ENCODE measurements around the gene CDK11A. TPM values are rescaled to one million over a fixed set of nuclear protein-coding genes. Genes with fewer than 3 reads are reported as not detected.
"Not testable (repeated sequence)": the region's sequence is repeated elsewhere in the genome, so short reads cannot be mapped to it uniquely, and the experiment has no call there.

CDK11A gene
- total and polyA plus RNA-seq, 2 of the 8 experiments (the other 6 are each of a cell fraction or from before 2014, with no cell fraction given) = 15.0 to 45.6 TPM

GRCh38 chr1:1664318-1664717 is 59.8 kb downstream of the CDK11A start:
- H3K4ac ChIP-seq (replicated peaks; ENCODE audit: insufficient read length, low read depth, low read length); H3K27me3 ChIP-seq (replicated peaks in 1 of 4; ENCODE audit: control insufficient read depth in 3 of 4, extremely low read depth in 1 of 4, insufficient read depth in 3 of 4, low read length in 3 of 4); H3K79me1 ChIP-seq (ENCODE audit: low read depth, low read length); H3K27ac ChIP-seq (ENCODE audit: low read depth, low read length); H3K4me1 ChIP-seq (replicated peaks in 1 of 4; ENCODE audit: control insufficient read depth in 3 of 4, insufficient read depth in 4 of 4, low read length in 3 of 4); H3K56ac ChIP-seq (replicated peaks; ENCODE audit: insufficient read length, low read depth, low read length); H3K79me2 ChIP-seq (ENCODE audit: control insufficient read depth in 1 of 2, insufficient read depth in 2 of 2, low read length in 2 of 2); H3K18ac ChIP-seq (ENCODE audit: extremely low read depth, low read length); H3K4me3 ChIP-seq (ENCODE audit: extremely low read depth in 1 of 4, insufficient read depth in 2 of 4, low read depth in 3 of 4, low read length in 4 of 4); H3K14ac ChIP-seq (ENCODE audit: insufficient read length); H2AK5ac ChIP-seq (ENCODE audit: low read depth, low read length); H3K9ac ChIP-seq (replicated peaks in 1 of 4; ENCODE audit: extremely low read depth in 1 of 4, low read depth in 3 of 4, low read length in 3 of 4); H2BK15ac ChIP-seq (ENCODE audit: low read length); H3K23ac ChIP-seq (ENCODE audit: insufficient read length); FAIRE-seq; H3K9me3 ChIP-seq (ENCODE audit: insufficient read depth in 2 of 2, low read depth in 1 of 2, low read length in 1 of 2); H2BK12ac ChIP-seq (ENCODE audit: low read depth, low read length); H4K5ac ChIP-seq (ENCODE audit: insufficient read length, low read depth, low read length); H2AFZ ChIP-seq (ENCODE audit: low read length); H3K4me2 ChIP-seq (ENCODE audit: insufficient read depth in 1 of 2, low read depth in 2 of 2, low read length in 2 of 2); H2BK5ac ChIP-seq (ENCODE audit: low read depth, low read length); H3K23me2 ChIP-seq (ENCODE audit: low read depth, low read length); H4K20me1 ChIP-seq (replicated peaks in 1 of 2; ENCODE audit: control insufficient read depth in 1 of 2, insufficient read depth in 2 of 2, low read length in 2 of 2); DNase-seq (ENCODE audit: low read depth in 1 of 2, low spot score in 2 of 2); POLR2A ChIA-PET (ENCODE audit: partially characterized antibody); H2BK20ac ChIP-seq (ENCODE audit: low read length); H4K8ac ChIP-seq (ENCODE audit: extremely low read depth, insufficient read depth, low read length); H4K91ac ChIP-seq (replicated peaks; ENCODE audit: insufficient read length, low read length); H2BK120ac ChIP-seq (replicated peaks; ENCODE audit: low read depth, low read length): not testable (repeated sequence)
- 44% methylated on average over 1 of the region's 11 CpGs; no CpG with 5 or more reads in 1 of the 2 experiments for WGBS, 2 experiments (ENCODE audit: extremely low coverage in 1 of 2, insufficient coverage in 1 of 2, insufficient read length in 1 of 2, insufficient replicate concordance in 2 of 2, low coverage in 1 of 2, low lambda C conversion rate in 2 of 2, missing lambda C conversion rate in 1 of 2)
- H3K36me3 ChIP-seq (ENCODE audit: control insufficient read depth in 2 of 4, insufficient read depth in 4 of 4, low read length in 3 of 4) = peaks cover 0 to 17% (median 8%) of the 10 kb centered on the region in 4 experiments; a peak in 5 of 8 replicates
- CTCF ChIA-PET (ENCODE audit: partially characterized antibody) = interaction anchor here (2.2 kb wide), 1 partner anchor 10 kb away, joined by 10 read pairs; no protein-coding TSS in a partner anchor
